HG03565 (cell line): ENCODE results near the gene TRERF1.

ENCODE experiments used
- ATAC-seq: cut with Tn5 transposase; IDR thresholded peaks from one replicate; pipeline ENCODE4 v1.9.1; 2021; ENCODE audit warnings: mild to moderate bottlenecking, moderate library complexity; ENCODE audit not compliant: unreplicated experiment

Gene TRERF1

DNA sequence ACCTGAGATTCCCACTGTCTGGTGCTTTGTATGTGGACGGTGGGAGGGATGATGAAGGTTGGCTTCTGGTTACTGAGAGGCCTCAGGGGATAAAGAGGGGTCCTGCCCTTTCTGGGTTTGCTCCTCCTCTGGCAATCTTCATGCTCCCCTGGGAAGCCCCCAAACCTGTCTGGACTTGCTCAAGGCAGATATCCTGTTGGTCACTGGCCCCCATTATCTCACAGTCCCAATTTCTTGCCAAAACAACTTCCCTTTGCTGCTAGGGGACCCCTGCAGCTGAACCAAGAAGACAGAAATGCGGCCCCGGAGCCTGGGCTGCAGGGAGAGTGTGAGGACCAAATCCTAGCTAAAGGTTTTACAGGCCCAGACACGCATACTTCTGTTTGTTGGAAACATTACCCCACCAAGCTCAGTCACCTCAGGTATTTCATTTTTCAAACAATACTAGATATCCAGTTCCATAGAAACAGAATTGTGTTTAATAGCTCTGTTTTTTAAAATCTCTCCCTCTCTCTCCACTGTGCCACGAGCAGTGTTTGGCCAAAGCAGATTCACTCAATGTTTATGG is 170.7 kb downstream of the TRERF1 start:
- no peak for ATAC-seq

DNA sequence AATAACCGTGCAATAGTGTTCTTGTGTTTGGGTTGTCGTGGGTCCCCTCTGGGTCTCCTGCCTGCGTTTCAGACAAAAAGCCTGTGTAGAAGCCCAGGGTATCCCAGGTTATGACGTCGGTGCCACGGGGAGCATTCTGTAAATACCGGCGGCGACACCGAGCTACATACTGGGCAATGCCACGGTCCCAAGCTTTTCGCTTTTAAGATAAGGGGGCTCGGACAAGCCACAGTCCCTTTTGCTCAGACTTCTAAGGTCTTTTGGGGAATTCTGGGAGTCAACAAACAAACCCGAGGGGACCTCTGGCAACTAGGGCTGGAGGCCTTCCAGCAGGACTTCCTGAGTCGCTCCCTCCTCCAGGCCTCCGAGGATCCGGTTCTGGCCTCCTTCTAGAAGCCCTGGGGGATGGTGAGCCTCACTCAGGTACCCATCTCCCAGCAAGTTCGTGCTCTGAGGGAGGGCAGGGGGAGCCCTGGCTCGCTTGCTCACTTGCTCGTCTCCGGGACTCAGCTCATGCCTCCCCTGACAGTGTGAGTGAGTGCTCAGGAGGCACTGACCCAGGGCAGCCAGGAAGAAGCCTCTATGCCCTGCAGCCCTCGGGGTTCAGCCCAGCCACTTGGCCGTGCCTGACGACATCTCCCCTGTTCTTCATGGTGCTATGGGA is 171.6 kb downstream of the TRERF1 start:
- ATAC-seq: no peak

DNA sequence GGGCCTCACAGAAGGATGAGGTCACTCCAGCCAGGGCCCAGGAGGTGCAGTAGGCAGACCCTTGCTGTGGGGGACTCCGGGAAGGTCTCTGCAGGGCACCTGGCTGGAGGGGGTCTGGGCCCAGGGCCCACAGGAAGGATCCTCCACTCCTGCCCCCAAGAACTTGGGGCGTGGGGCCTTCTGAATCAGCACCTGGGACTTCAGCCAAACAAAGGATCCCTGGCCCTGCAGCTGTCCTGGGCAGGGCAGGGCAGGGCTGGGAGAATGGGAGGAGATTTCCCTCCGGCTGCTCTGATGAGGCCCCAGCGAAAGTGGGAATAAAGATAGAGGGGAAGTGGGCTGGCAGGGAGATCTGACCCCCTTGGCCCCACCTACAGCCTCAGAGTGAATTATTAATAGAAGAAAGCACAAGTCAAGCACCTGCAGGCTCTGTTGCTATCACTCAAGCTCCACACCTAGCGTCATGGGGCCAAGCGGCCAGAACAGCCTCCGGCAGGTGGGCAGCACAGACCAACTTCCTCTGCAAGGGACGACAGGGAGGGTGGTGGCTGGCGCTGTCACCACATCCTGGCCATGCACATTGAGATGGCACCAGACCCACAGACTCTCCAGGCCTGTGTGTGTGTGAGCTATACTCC is 172.5 kb downstream of the TRERF1 start:
- no peak for ATAC-seq

DNA sequence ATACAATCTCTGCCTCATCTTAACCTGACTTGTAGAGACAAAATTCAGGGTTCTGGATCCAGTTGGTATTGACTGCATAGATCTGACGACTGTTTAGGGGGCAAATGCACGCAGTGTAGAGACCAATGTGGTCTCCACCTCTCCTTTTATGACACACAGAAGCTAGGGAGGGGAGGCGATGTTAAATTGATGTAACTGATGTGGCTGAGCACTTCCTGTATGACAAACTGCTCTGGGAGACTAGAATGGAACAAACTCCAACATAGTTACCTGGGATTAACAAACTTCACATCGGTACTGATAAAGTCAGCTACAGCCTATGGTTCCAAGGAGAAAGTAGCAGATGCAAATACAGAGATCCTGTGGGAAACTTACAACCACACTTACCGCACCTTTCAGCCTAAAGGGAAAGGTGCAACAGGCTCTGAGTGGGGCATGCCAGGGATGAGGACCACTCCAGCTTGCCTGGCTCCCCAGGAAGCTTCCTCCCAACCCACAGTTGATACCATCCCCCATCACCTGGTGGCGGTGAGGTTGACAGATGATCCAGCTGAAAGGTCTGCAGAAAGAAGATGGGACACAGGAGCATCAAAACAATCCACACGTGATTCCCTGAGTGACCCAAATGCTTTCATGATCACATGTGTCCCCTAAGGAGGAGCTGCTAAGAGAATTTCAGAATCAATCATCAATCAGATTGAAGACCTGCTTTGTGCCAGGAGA is 173.4 kb downstream of the TRERF1 start:
- ATAC-seq: no peak

DNA sequence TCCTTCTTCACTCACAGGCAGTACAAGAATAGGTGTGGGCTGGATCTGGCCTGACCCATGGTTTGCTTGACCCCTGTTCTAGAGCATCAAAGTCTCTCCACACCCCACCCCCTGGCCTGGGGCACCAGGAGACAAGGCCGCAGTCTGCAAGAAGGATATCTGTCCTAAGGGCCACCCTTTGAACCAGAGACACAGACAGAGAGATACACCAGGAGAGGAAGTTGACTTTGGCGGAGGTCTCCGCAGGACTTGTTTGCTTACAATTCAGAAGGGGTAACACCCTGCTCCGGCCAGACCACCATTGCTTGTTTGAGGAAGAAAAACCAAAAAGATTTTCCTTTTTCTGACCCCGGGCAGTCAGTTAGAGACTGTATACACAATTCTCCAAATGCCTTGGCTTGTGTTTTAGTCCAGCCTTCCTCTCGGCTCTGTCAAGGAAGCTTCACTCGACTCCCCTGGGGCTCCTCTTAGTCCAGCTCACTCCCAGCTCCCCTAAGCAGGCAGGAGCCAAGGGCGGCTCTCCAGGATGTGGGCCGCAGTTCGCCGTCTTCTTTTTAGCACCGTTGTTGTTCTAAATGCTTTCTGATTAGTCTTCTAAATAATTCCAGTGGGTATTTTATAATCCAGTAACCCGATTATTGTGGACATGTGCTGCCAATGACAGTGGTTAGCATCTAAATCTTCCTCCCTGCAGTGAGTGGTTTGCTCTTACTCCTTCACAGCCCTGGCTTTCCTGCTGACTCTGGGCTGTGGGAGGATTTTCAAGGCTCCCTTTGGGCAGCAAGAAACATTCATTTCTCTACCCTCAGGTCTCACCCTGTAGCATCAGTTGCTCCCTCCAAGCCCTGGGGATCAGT is 175.5 kb downstream of the TRERF1 start:
- no peak for ATAC-seq

DNA sequence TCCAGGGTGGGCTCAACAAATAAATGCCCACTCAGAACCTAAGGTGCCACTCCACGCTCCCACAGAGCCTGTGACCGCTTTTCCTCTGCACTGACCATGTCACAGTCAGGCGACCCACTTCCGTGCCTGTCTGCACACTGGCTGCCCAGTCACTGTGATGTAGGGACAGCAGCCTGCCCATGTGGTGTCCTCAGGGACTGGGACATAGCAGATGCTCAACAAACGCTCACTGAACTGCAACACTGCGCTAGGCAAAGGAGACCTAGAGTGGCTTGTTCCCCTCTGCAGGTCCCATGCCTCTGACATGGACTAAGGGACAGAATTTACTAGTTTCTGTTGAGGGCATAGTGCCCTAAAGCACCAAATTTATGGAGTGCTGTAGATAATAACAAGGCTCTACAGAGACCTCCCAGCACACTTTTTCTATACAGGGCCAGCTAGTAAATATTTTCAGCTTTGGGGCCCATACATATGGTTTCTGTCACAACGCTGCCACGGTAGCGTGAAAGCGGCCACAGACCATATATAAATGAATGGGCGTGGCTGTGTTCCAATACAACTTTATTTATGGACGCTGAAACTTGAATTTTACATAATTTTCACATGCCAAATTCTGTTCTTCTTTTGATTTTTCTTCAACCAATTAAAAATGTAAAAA is 176.2 kb downstream of the TRERF1 start:
- ATAC-seq: no peak

DNA sequence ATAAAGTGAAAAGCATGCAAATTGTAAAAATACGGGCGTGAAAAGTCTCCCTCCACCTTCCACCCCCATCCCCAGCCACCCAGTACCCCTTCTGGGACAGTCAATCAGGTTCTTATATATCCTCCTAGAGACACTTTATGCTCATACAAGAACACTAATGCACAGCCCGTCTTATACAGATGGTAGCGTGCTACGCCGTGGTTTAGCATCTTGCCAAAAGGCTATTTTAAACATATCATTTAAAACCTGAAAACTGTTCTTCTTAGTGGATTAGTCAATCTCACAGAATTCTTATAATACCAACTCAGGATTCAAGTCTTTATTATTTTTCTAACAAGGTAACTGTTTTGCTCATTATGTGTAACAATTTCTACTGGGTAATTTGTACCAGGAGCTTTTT is 176.8 kb downstream of the TRERF1 start:
- no peak for ATAC-seq

DNA sequence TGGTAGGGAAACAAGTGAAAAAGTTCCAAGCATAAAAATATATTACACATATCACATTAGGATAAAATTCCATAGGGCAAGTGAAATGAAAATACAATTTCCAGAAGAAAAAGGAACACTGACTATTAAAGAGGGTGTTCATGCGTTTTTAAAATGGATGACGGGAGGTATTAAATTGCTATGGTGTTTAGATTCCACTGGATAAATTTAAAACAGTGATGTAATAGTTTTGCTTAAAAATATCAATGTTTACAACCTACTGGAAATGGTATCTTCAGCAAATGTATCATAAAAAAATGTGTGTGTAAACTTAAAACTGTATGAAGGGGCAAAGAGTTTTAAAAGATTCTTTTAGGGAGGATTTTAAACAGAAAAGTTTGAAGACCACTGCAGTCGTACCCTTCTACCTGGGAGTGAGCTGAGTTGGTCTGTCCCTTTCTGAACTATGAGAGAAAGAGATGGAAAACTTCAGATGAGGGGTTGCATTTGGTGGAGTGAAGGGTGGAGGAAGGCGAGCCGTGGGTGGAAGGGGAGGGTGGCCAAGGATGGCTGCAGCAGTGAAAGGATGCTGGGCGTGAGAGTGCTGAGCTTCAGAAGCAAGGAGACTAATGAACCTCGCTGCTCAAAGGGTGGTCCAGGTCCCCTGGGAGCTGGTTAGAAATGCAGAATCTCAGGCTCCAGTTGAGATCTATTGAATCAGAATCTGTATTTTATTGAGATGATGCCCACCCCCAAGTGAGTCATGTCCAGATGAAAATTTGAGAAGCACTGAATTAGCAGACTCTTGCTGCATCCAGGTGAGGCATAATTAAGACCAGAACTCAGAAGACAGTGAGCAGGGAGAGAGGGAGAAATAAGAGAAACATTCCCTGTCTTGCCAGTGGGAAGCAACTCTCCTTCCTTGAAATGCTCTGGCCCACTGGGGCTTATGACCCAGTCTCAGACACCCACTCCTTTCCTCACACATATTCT is 179.6 kb downstream of the TRERF1 start:
- no peak for ATAC-seq

DNA sequence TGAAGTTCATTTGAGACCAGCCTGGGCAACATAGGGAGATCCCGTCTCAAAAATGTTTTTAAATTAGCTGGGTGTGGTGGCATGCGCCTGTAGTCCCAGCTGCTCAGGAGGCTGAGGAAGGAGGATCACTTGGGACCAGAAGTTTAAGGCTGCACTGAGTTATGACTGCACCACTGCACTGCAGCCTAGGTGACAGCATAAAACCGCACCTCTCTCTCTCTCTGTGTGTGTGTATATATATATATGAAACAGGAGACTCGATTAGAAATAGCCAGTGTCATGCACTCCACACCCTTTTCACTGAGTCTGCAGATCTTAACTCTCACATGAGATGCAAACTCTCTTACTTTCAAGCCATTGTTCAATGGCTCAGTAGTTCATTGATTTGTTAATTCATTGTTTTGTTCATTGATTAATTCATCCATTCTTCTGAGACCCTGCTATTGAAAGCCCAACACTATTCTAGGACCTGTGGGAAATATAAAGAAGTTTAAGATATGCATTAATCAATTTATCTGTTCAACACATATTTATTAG is 181.7 kb downstream of the TRERF1 start:
- peak; percentile 29 for ATAC-seq

DNA sequence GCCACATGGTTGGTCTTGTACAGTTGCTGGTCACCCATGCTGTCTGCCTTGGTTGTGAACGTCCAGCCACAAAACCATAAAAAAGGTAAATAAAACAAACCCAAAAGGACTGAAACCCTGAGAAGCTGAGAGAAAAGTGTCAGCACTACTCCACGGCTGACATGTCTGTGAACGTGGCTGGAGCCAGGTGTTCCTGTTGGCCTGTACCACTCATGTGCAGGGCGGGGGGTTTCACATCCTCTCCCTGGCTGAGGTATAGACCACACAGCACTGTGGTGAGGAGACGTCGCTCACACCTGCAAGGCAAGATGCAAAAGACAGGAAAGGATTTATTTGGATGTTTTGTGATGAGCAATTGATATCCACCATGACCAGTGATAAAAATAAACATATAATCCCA is 182.2 kb downstream of the TRERF1 start:
- peak; percentile 67 for ATAC-seq

DNA sequence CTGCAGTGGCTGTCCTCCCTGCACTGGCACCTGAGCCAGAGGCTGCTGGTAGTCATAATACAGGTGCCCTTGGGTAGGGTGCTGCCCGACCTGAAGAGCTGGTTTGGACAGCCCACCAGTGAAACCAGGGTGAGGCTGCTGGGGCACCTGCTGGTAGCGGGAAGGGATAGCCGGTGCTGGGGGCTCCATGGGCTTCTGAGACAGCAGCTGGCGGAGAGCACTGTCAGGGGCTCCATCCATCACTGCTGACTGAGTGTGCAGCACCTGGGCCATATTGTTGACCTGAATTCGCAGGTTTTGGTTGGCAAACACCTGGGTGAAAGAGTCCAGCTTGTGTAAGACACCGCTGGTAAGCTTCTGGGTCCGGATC is 182.9 kb downstream of the TRERF1 start:
- ATAC-seq: no peak

DNA sequence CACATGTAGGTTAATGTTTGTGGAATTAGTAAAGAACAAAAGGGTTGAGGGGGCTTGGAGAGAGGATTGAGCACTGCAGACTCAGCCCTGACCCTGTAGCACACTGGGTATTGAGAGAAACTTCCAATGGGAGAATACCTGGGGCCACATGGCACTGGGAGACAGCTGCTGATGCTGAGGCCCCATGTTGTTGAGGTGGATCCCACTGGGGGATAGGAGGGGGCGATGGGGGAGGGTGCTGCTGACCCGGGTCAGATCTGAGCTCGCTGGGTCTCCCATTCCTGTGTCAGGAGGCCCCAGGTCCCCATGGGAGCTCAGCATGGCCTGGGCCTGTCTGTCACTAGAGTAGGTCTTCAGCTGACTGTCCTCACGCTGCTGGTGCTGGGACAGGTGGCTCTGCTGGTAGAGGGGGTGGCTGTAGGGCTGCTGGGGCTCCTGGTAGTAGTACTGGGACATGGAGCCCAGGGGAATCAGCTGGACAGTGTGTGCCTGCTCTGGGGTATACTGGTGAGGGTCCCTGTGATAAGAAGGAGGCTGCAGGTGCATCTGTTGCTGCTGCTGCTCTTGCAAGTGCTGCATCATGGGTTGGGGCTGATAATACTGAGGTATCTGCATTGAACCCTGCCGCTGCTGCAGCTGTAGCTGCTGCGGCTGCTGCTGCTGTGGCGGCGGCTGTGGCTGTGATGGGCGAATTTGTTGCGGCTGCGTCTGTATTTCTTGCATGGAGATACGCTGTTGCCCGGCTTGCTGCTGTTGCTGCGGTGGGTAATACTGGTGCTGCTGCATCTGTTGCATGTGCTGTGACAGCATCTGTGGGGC is 183.5 kb downstream of the TRERF1 start:
- no peak for ATAC-seq

DNA sequence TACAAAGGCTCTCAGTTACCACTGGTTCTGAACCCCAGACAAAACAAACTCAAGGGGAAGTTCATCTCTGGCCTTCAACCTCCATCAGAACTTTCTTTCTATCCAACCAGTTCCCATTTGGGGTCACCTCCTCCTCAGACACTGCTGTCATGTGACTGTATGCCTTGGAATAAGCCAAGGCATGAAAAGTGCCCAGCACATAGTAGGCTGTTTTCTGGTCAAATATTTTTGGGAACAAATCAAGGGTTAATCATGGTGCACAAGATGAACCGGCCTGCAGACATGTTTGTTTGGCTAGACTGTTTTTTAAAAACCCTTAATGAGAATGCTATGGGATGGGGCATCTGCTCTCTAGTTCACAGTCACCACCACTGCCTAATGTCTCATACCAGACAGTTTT is 185.2 kb downstream of the TRERF1 start:
- ATAC-seq: no peak

DNA sequence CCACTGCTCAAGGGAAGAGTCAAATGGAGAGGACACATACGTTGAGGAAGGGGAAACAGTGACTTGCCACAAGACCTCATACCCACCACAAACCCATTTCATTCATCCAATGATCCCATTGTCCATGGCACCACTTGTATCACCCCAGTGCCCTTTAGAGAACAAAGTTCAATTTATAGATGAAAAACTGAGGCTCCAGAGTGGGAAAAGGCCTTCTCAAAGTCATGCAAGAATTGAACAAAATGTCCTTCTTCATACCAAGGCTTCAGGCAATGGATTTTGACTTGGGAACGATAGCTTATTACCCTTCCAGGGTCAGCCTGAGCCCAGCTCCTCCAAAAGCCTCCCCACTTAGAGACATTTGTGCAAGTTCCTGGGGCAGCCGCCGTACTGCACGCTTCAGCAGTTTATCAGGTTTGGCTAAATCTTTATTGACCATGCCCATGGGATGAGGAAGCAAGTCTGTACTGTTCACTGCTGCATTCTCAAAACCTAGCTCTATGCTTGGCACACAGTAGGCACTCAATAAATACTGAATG is 186.8 kb downstream of the TRERF1 start:
- ATAC-seq: no peak

DNA sequence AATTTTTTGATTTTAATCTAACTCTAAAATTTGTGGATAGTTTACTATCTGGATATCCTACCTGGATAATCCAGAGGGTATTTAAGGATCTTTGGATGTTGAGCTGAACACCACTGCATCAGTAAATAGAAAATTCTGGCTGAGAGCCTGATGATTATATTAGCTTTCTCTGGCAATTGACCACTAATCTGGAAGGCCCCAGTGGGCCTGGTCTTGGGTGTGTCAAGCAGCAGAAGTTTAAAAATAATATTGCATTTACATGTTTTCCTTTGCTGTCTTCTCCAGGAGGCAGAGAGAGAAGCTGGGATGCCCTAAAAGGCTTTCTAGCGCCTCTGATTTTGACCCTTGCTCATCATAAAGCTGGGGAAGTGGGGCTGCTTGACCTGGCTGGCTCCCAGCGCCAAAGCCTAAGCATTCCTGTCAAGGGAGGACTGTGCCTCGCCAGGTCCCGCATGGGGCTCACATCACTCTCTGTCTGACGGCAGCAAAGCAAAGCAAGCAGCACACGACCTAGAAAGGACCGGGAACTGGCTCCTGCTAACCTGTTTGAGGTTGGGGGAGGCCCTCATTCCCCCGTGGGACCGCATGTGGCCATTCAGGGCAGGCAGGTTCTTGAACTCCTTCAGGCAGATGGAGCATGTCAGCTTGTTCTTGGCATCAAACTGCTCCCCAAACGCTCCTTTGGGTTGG is 187.4 kb downstream of the TRERF1 start:
- ATAC-seq: no peak

DNA sequence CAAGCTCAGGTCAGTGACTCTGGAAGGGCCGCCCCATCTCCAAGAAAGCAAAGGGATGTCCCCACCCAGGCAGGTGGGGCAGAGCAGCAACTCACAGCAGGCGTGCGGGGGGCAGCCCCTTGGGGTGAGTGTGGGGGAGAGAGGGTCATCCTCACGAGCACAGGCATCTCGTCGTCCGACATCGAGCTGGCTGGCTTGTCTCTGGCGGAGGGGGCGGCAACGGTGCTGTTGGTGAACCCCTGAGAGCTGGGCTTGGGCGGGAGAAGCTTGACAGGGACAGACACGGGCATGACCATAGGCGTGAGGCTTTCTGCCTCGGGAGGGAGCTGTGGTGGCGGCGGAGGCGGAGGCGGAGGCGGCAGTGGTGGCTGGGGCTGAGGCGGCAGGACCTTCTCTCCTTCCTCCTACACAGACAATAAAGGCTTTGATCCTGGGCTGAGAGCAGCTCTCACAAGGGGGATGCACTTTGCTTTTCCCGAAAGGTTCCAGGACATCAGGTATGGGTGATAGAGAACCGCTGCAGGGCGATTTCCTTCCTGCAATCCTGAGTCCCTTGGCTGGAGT is 188.5 kb downstream of the TRERF1 start:
- ATAC-seq: no peak

DNA sequence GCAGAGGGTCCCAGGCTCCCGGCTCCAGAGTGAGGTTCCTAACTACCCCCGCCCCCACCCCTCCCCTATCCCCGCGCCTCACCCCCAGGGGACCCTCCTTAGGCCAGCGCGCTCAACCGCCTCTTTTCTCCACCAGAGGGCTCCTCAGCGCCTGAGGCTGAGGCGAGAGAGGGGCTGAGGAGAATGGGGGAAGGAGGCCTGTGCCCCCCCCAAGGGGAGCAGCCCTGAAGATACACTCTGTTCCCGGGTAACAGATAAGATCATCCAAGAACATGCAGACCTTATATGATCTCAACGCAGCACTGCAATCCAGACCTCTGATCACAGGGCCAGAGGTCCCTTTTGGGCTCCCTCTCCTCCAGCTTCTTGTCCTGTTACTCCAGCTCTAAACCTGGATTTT is 190.8 kb downstream of the TRERF1 start:
- ATAC-seq: no peak
